GM12865 (cell line): Measurements from ENCODE around the gene WDFY4.
"Not testable (repeated sequence)": the region's sequence is repeated elsewhere in the genome, so short reads cannot be mapped to it uniquely, and the experiment has no call there.

Experiments
- DNase-seq: peaks from one replicate; pipeline ENCODE4 v3.0.0; 2010; ENCODE audit warnings: low read depth
- H3K4me3 ChIP-seq: 2 replicates; pipeline ENCODE4 v1.5.1; 2011; ENCODE audit warnings: mild to moderate bottlenecking, low read depth, low read length, control low read depth
- TF ChIP-seq, protein P1 (sequence below): IDR thresholded peaks from 2 replicates; pipeline ENCODE4 v1.5.1; 2011; ENCODE audit warnings: low read length, control low read depth, low read depth, inconsistent platforms; ENCODE audit not compliant: insufficient read depth; ENCODE audit errors: missing control alignments

Gene WDFY4

DNA sequence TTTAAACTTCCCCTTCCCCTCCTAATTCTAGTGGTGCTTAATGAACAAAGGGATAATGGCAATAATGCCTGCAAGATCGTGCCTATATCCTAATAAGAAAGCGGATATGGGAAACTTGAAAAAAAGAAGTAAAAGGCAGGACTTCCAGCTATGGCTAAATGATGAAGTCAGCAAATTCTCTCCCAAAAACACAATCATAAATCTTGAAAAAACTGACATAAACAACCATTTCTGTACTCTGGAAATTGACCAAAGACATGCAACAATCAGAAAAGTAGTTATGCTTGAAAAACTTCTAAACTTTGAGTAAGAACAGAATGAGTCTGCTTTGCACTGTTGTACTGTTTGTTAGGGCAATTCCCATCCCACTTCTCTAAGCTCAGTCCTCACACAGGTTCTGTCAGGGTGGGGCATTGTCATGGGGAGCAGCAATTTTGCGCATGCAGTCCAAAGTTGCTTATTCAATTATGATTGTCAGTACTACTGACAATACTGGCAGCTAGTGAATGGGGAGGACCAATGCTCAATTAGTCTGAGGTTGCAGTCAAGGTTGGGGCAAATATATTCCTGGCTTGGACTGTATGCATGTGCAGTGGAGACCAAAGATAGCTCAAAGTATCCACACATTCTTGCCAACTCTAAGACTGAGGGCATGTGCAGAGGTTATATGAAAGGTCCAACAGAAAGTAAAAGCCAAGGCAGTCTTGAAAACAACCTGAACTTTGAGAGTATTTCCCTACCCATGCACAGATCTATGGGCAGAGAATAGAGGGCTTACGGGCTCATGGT lies 45.7 kb upstream of the WDFY4 start:
- no peak overlapping the region for H3K4me3 ChIP-seq
- TF ChIP-seq, protein P1, sequence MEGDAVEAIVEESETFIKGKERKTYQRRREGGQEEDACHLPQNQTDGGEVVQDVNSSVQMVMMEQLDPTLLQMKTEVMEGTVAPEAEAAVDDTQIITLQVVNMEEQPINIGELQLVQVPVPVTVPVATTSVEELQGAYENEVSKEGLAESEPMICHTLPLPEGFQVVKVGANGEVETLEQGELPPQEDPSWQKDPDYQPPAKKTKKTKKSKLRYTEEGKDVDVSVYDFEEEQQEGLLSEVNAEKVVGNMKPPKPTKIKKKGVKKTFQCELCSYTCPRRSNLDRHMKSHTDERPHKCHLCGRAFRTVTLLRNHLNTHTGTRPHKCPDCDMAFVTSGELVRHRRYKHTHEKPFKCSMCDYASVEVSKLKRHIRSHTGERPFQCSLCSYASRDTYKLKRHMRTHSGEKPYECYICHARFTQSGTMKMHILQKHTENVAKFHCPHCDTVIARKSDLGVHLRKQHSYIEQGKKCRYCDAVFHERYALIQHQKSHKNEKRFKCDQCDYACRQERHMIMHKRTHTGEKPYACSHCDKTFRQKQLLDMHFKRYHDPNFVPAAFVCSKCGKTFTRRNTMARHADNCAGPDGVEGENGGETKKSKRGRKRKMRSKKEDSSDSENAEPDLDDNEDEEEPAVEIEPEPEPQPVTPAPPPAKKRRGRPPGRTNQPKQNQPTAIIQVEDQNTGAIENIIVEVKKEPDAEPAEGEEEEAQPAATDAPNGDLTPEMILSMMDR: no peak
- no peak for DNase-seq

- DNase-seq: no peak
- no peak overlapping the region for H3K4me3 ChIP-seq
- TF ChIP-seq, protein P1: no peak
These were observed 45.0 kb upstream of the WDFY4 start for GRCh38 chr10:48639632-48640031.

DNA sequence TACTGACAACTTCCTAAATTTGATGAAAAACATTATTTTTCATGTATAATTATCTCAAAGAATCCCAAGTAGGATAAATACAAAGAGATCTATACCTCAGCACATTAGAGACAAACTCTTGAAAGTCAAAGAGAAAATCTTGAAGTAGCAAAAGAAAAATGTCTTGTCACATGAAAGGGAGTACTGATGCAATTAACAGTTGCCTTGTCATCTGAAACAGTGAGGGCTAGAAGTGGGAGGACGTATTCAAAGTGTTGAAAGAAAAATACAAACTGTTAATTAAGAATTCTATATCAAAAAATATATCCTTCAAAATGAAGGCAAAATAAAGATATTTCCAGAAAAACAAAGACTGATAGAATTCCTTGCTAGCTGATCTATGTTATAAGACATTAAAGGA lies 44.3 kb upstream of the WDFY4 start:
- TF ChIP-seq, protein P1: no peak
- DNase-seq: no peak
- H3K4me3 ChIP-seq: no peak overlapping the region

DNA sequence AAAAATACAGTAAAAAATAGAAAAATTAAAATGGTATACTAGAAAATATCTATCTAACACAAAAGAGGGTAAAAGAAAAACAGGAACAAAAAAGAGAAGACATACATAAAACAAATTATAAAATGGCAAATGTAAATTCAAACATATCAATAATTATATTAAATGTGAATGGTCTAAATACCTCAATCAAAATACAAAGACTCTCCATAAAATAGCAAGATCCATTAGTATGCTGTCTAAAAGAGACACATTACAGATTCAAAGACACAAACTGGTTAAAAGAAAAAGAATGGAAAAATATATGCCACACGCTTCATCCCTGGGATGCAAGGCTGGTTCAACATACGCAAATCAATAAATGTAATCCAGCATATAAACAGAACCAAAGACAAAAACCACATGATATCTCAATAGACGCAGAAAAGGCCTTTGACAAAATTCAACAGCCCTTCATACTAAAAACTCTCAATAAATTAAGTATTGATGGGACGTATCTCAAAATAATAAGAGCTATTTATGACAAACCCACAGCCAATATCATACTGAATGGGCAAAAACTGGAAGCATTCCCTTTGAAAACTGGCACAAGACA lies 43.5 kb upstream of the WDFY4 start:
- not testable (repeated sequence) for DNase-seq, H3K4me3 ChIP-seq

DNA sequence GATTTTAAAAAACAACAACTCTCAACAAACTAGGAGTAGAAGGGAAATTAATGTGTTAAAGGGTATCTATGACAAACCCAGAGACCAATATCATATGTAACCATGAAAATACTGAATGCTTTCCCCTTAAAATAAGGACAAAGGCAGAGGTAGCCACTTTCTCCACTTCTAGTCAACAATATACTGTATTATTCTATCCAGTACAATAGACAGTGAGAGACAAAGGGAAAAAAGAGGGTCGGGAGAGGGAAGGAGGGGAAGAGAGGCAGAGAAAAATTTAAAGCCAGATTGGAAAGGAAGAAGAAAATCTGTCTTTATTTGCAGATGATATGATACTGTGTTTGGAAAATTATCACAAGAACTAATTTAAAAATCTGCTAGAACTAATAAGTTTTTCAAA lies 39.1 kb upstream of the WDFY4 start:
- H3K4me3 ChIP-seq: no peak overlapping the region
- TF ChIP-seq, protein P1: no peak
- DNase-seq: no peak

- not testable (repeated sequence) for DNase-seq, H3K4me3 ChIP-seq
These were observed 37.6 kb upstream of the WDFY4 start for GRCh38 chr10:48647073-48647472.

- TF ChIP-seq, protein P1: no peak
- no peak for DNase-seq
These were observed 36.3 kb upstream of the WDFY4 start for GRCh38 chr10:48648172-48648942.

More at GRCh38 chr10:48648172-48648942, 36.3 kb upstream of the WDFY4 start:
- no peak overlapping the region for H3K4me3 ChIP-seq
